ENCODE measurements around the gene SHC3. TPM values are rescaled to one million over a fixed set of nuclear protein-coding genes. Genes with fewer than 3 reads are reported as not detected.

The SHC3 gene
- total and polyA plus RNA-seq, 9 of the 15 experiments (the other 6 are each of a cell fraction or from before 2014, with no cell fraction given), result not detected

- no peak for ATAC-seq
- no peaks in the 10 kb centered on the region; a peak in 1 of 5 replicates for H3K27me3 ChIP-seq (ENCODE audit: control insufficient read depth in 2 of 2, insufficient read depth in 2 of 2, low read length in 2 of 2)
- H3K9me3 ChIP-seq (replicated peaks; ENCODE audit: control insufficient read depth, insufficient read depth, low read depth, low read length), result no peaks in the 10 kb centered on the region
- no peak overlapping the region for H3K4me3 ChIP-seq
- BruUV-seq (replicated peaks), result no TSS peak
- intact Hi-C loops (cut with micrococcal nuclease), result no loop called here
- H3K4me1 ChIP-seq (replicated peaks in 1 of 2; ENCODE audit: control insufficient read depth in 2 of 2, insufficient read depth in 2 of 2, low read length in 2 of 2), result no peaks in the 10 kb centered on the region
- in situ Hi-C loops (cut with MboI), result no loop called here
- no peaks in the 10 kb centered on the region for H3K79me2 ChIP-seq (ENCODE audit: control insufficient read depth, insufficient read depth, low read length)
- no peak overlapping the region for H3K9ac ChIP-seq (ENCODE audit: insufficient read depth in 1 of 2, low read depth in 2 of 2, low read length in 2 of 2)
- 0% methylated on average over 4 of the region's 4 CpGs for WGBS (ENCODE audit: insufficient coverage, low coverage, missing lambda C conversion rate)
- no peak overlapping the region for H2AFZ ChIP-seq (ENCODE audit: low read depth, low read length)
- TF ChIP-seq ZNF174 (CRISPR knock-in tag; IDR thresholded peaks at IDR 0.05) (no peak), ZNF511 (CRISPR knock-in tag; IDR thresholded peaks at IDR 0.05) (no peak), ETV5 (CRISPR knock-in tag; IDR thresholded peaks at IDR 0.05; ENCODE audit: low read depth) (no peak), KDM4B (IDR thresholded peaks at IDR 0.05; ENCODE audit: borderline replicate concordance in 2 of 2, low read depth in 1 of 2) (no peak), MCM2 (IDR thresholded peaks at IDR 0.05; ENCODE audit: low read depth) (no peak), YBX1 (IDR thresholded peaks at IDR 0.05) (no peak), TCF3 (CRISPR knock-in tag; IDR thresholded peaks at IDR 0.05) (no peak), E2F8 (IDR thresholded peaks at IDR 0.05; ENCODE audit: low read depth, partially characterized antibody) (no peak), ZBTB33 (CRISPR knock-in tag; IDR thresholded peaks at IDR 0.05) (no peak)
- H3K9me1 ChIP-seq (ENCODE audit: control insufficient read depth, insufficient read depth, low read length), result no peaks in the 10 kb centered on the region
- DNase-seq (ENCODE audit: extremely low read depth in 1 of 4, low spot score in 3 of 4), result no peak
- H4K20me1 ChIP-seq (replicated peaks; ENCODE audit: control insufficient read depth, insufficient read depth, low read length), result no peaks in the 10 kb centered on the region
- no peak overlapping the region for H3K27ac ChIP-seq (ENCODE audit: extremely low read depth, low read depth, low read length)
- FAIRE-seq, result no peak
- H3K36me3 ChIP-seq (ENCODE audit: control insufficient read depth, insufficient read depth, low read length), result no peaks in the 10 kb centered on the region
- no peak overlapping the region for H3K4me2 ChIP-seq (ENCODE audit: insufficient read depth, low read length)
- ChIA-PET CTCF (ENCODE audit: low intra/inter-chr PET ratio) (no interaction called here), POLR2A (no interaction called here)
Observed at GRCh38 chr9:89154218-89154617, 24.4 kb downstream of the SHC3 start.
